Measurements from ENCODE around the gene ELOVL6.

The ELOVL6 gene

DNA sequence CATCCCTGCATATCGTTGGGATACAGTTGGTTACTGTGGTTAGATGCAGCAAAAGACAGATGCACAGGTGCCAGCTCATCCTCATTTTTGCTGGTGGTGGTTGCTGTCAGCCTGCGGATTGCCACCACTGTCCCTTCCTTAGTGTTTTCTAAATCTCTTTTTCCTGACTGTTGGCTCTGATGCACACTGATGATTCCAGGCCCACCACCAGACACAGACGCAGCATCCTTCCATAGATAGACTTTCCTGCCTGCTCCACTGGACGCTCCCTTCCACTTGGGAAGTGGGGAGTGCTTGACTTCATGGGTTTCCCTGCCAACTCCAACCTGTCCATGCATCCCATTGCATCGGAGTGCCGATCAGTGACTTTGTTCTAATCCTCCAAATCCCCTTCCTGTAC lies 184.2 kb downstream of the ELOVL6 start:
- no peak for DNase-seq

DNA sequence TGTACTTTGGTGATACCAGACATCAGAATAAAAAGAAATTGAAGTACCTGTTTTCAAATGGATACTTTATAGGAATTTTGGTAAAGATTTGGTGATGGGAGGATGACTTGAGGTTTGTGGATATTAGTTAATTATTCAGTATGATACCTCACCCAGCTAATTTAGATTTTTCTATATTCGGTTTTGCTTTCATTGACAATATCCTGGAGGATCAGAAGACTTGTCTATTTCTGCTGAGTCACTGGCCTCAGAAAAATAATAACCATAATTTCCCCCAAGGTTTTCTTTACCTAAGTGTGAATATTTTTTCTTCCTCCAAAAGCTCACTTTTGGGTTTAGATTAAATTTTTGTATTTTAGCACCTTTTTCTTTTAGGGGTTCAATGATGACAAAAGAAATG lies 185.5 kb downstream of the ELOVL6 start:
- DNase-seq, result no peak

DNA sequence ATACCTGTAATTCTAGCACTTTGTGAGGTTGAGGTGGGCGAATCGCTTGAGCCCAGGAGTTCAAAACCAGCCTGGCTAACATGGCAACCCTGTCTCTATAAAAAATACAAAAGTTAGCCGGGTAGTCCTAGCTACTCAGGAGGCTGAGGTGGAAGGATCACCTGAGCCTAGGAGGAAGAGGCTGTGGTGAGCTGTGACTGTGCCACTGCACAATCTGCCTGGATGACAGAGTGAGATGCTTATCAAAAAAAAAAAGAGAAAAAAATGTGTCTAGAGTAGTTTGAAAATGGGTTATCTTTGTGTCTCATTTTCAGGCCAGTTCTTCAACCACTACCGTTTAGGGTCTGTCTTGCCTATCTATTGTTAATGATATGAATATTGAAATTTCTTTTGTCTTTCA lies 187.6 kb downstream of the ELOVL6 start:
- DNase-seq, result no peak

DNA sequence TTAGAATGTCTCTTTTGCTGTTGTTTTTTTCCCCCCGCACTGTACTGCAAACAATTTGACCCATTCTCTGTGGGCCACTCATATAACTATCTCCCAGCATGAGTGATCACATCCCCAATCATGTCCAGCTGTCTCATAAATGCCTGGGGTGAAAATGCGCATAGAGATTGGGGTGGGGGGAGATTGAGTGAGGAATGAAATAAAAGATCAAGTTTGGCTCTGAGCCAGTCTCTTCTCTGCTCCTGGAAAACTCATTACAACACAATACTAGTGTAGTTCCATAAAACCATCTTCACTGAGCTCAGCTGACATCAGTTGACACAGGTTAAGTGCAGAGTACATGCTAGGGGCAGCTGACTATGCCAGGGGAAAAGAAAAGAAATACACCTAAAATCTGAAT lies 188.9 kb downstream of the ELOVL6 start:
- no peak for DNase-seq

DNA sequence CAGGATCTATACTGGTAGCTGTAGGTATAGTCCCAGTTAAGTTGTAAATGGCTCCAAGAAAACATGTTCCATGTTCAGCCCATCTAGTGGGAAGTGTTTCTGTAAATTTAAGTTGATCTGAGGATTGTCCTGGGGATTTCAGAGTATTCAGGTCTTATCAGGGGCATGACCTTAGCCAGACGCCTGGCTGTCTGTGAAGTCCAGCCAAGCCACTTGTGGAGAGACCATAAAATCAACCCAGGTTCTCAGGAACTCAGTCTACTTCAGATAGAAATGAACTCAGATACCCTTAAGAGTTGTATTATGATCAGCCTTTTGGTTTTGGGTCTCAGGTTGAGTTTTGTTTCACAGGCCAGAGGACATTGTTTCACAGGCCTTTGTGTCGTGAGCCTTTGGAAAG lies 189.9 kb downstream of the ELOVL6 start:
- no peak for DNase-seq

DNA sequence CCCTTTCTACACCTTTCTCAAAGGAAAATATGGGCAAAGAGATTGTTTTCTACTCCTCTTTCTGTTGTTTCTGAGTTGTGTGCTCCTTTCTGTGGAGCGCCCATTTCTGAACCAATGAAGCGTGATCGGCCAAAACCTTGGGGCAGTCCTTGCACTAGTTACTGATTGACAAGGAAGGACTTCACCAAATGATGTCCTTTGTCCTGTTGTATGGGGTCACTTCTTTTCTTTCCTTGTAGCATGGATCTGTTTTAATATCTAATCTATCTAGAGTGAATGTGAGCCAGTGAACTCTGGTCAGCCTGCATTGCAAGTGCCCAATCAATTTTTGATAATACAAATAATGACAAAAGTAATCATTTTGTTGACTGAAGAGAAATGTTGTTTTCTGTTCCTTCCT lies 191.2 kb downstream of the ELOVL6 start:
- no peak for DNase-seq

DNA sequence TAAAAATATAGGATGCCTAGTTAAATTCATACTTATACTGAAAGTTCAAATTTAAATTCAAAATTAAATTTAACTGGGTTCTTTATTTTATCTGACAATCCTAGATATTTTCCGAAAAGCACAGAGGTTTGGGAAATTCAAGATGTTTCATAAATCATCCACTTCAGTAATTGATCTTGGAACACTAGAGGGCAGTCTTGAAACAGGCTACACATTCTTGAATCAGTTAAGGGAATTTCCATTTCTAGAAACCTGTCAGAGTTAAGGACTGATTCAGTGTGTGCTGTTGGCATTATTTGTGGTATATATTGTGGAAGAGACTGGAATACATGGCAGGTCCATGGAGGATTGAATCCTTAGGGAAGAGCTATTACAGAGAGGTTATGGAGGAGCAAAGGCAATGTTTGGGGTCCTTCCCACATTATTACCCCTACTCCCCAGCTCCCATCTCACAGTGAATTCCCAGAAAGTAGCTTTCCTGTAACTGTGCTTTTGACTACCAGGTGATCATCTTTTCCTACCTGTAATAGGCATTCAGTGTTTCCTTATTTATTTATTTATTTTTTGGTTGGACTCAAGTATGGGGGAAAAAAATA lies 192.9 kb downstream of the ELOVL6 start:
- no peak for DNase-seq

DNA sequence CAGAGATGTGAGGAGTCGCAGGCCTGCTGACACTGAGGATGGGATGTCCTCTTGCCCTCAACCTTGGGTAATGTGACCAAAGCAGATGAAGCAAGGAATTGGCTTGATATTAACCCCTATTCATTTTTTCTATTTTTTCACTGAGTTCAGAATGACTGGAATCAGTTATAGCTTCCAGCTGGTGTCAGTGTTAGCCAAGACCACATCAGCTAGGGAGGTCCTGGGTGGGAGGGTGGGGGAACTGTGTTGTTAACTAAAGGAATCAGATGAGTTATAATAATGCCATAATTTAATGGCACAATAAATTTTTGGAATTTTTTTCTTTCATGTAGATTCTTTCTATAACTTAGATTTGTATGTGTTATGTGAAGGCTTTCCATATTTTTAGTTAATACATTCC lies 193.9 kb downstream of the ELOVL6 start:
- no peak for DNase-seq

DNA sequence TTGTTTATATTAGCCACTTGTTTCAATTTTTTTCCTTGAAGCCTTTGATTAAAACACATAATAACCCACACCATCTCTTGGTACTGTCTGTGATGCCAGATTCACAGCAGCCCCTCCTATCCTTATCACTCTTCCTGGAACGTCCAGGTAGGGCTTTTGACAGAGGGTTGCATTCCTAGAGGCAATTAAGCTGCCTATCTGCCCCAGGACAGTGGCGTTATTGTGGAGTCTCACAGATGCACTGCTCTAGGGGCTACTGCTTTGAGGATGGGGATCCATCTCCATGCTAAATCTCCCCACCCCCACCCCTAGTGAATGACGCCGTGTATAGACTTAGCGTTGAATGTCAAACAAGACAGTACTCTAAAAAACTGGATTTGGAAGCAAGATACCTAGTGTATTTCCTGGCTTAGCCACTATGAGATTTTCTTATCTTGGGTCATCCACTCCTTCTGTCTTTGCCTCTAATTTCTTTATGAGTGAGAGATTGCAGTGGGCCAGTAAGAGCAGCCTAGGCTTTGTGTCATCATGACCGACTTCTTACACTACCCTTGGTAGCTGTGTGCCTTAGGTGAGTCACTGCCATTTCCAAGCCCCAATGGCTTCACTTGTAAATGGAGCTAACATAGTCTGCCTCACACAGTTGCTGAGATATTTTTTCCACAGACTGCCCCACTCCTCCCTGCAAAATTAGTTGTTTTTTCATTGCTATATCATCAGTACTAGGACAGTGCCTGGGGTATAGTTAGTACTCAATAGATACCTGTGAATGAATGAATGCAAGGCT lies 194.8 kb downstream of the ELOVL6 start:
- no peak for DNase-seq

DNA sequence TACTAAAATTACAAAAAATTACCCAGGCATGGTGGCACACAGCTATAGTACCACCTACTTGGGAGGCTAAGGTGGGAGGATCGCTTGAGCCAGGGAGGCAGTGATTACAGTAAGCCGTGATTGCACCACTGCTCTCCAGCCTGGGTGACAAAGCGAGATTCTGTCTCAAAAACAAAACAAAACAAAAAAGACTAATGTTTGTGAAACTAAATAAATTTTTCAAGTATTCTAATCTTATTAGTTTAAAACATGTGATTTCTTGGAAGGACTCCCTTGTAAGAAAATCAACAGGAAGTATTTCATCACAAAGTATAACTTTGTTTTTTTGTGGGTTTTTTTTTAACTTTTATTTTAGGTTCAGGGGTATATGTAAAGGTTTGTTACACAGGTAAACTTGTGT lies 196.1 kb downstream of the ELOVL6 start:
- no peak for DNase-seq

DNA sequence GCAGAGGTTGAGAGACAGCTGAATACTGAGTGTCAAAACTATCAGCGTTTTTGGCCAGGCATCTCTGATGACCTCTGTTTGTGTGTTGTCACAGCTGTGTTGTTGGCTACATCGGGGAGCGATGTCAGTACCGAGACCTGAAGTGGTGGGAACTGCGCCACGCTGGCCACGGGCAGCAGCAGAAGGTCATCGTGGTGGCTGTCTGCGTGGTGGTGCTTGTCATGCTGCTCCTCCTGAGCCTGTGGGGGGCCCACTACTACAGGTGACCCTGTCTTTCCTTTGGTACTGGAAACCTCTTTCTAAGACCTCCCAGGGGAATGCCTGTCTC lies 198.9 kb downstream of the ELOVL6 start:
- DNase-seq, result no peak

DNA sequence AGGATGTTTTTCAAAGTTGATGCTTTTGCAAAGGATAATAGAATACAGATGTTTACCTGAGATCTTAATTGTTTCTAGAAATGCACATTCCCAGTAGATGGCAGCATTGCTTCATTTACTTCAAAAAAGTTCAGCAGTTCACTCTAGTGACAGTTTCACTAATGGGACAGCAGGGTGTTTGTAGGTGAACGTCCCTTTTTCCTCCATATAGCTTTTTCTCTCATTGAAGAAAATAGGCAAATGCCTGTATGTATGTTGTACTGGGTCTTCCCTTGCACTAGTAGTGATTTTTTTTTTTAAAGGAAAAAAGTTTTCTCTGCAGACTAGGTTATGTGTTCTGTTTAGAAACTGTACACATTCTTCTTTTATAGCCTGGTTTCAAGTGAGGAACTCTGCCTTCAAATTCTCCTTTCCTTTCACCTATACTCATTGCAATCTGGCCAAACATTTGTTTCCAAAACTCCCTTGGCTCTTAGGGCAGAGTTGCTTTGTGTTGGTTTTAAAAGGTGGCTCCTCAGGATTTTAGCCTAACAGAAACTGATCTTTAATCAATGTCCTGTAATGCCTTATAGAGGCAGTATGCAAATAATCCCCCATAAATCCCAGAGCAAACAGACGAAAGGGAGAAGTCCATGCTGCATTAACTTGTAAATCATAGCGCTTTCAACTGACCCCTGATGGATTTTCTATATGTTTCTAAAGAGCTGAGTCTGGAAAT lies 199.4 kb downstream of the ELOVL6 start:
- DNase-seq, result no peak

DNA sequence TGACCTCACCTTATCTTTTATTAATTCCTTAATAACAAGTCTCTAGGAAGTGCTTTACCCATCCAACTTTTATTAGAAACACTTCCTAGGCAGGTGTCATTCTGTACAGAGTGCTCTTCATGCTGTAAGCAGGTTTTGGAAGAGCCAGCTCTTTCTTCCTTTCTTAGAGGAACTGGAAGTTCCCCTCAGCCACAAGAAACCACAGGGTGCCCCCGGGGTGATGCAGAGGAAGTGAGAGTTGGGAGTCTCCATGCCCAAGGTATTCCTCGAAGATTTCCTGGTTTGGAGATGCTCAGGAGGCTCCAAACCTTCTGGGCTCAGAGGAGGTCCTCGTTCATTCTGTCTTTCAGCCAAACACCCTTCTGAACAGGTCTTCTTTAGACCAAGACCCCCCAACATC lies 201.9 kb downstream of the ELOVL6 start:
- DNase-seq, result no peak

Measured in GOT3 (cell line).